Inferior parietal cortex (tissue), 1 donor: ENCODE data around the gene ATP5MC2.
"Not testable (repeated sequence)": the region's sequence is repeated elsewhere in the genome, so short reads cannot be mapped to it uniquely, and the experiment has no call there.

Experiments used
- DNase-seq: peaks from one replicate; pipeline ENCODE4 v3.0.0-alpha.2; 2016; ENCODE audit errors: extremely low spot score

ATP5MC2 gene

GRCh38 chr12:53694756-53695151 is 18.9 kb upstream of the ATP5MC2 start:
- DNase-seq: no peak

- no peak for DNase-seq
Observed at GRCh38 chr12:53688134-53688533, 12.3 kb upstream of the ATP5MC2 start.

- DNase-seq: no peak
Observed at GRCh38 chr12:53686436-53686835, 10.6 kb upstream of the ATP5MC2 start.

GRCh38 chr12:53684654-53685220 is 8.9 kb upstream of the ATP5MC2 start:
- no peak for DNase-seq

DNA sequence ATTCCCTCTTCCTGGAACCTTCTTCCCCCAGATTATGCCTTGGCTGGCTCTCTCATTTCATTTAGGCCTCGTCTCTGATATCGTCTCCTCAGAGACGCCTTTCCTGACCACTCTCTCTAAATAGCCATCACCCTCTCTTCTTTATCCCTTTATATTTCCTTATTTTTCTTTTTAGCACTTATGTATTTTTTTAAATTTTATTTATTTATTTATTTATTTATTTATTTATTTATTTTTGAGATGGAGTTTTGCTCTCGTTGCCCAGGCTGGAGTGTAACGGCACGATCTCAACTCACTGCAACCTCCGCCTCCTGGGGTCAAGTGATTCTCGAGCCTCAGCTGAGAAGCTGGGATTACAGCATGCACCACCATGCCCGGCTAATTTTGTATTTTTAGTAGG is 8.1 kb upstream of the ATP5MC2 start:
- DNase-seq: no peak

- DNase-seq: no peak
Observed at GRCh38 chr12:53683494-53683893, 7.6 kb upstream of the ATP5MC2 start.

DNA sequence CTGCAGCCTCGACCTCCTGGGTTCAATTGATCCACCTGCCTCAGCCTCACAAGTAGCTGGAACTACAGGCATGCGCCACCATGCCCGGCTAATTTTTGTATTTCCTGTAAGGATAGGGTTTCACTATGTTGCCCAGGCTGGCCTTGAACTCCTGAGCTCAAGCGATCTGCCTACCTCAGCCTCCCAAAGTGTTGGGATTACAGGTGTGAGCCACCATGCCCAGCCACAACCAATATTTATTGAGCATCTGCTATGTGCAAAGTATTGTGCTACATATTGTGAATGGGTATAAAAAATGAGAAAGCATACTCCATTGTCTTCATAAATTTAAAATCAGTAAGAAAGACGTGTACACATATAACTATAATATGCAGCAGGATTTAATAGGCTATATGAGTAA is 4.2 kb upstream of the ATP5MC2 start:
- DNase-seq: not testable (repeated sequence)

GRCh38 chr12:53677800-53678148 is 1.9 kb upstream of the ATP5MC2 start:
- DNase-seq: no peak

DNA sequence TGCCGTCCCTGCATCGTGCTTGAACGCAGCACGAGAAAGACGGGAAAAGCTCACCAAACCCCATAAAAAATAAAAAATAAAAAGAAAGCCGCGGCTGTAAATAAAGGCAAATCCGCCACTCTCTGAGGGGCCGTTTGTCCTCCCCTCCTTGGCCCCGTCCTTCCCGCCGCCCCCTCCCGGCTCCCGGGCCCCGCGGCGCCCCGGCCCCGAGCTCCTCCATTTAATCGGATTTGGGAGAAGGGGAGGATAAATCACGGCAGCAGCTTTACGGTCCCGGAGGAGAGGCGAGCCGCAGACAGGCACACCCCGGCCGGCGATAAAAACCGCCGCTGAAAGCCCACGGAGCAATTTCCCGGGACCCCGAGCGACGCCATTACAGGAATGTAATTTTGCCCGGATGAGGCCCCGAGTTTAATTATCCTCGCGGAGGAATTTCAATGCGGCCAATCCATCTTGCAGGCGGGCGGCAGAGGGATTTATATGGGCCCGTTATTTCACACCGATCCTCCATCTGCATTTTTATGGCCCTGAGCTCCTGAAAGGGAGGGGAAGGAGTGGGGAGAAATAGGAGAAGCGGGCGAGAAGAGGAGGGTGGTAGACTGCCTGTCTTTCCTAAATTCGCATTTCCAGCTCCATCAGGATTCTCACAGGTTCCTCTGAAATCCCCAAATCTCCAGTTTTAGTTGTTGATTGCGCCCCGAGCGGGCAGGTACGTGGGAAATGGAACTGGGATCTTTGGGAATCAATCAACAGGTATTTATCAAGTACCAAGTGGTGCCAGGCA is 1.3 kb upstream of the ATP5MC2 start:
- DNase-seq: peak; percentile 65

DNA sequence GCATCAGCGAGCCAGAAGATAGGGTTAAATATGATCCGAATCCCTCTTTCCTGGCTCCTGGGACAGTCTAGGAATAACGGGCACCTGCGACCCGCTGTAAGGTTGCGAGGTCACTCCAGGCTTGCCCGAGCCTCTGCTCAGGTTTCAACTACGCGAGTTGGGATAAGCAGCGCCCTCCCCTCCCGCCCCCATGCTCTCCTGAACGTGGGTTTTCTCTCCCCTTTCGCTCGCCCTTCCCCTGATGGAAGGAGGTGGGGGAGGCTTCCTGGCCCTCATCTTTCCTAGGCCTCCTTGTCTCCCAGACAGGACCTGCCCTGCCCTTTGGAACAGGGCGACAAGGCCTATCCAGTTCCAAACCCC is 753 bp upstream of the ATP5MC2 start:
- peak; percentile 59 for DNase-seq

DNA sequence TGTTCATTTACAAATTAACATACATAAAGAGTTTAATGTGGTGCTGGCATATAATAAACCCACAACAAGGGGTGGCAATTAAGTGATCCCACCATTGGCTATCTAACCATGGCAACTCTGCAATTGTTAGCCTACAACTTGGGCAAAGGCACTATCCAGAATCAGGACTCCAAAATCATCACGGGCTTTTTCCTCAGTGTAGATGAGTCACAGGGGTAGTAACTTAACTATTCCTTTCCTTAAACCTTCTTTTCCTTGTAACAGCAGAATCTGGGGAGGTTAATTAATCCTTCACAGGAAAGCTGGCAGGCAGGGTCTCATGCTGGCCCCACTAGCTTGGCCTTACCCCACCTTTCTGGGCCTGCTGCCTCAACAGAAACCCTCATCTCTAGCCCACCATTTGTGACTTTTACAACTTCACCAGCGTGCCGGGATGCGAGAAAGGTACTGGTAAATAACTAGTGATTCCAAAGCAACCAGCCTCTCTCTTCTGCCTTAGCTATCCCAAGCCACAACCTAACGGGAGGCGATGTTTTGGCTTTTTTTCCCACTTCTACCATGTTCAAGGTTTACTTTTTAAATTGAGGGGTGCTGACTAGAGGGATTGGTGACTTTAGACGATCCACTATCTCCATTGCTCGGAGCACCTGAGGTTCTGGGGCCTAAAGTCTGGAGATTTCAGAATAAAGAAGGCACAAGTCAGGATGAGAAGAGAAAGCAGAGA is 744 bp downstream of the ATP5MC2 start:
- DNase-seq: no peak

DNA sequence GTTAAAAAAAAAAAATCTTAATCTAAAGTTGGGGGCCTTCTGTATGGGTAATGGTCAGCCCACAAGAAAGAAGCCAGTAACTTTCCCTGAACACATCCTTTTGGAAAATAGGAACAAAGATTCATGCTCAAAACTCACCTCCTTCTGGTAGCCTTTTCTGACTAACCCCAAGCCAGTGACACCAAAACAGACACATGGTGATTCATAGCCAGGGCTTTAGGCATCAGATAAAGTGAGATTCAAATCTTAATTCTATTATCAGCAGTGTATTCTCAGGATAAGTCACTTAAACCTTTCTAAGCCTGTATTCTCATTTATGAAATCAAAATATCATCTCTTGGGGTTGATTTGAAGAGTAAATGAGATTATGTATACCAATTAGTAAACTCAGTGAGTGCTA is 4.9 kb downstream of the ATP5MC2 start:
- no peak for DNase-seq

DNA sequence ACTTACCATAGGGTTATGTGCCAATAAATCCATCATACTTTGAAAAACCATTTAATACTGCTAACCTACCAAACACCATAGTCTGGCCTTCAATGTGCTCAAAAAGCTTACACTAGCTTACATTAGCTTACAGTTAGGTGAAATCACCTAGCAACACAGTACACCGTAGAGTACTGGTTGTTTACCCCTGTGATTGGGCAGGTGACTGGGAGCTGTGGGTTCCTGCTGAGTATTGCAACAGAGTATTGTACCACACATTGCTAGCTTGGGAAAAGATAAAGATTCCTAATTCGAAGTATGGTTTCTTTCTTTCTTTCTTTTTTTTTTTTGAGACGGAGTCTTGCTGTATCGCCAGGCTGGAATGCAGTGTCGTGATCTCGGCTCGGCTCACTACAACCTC is 5.6 kb downstream of the ATP5MC2 start:
- DNase-seq: no peak

GRCh38 chr12:53667080-53667479 is 8.8 kb downstream of the ATP5MC2 start:
- no peak for DNase-seq

- no peak for DNase-seq
Observed at GRCh38 chr12:53664936-53665335, 10.9 kb downstream of the ATP5MC2 start.

DNA sequence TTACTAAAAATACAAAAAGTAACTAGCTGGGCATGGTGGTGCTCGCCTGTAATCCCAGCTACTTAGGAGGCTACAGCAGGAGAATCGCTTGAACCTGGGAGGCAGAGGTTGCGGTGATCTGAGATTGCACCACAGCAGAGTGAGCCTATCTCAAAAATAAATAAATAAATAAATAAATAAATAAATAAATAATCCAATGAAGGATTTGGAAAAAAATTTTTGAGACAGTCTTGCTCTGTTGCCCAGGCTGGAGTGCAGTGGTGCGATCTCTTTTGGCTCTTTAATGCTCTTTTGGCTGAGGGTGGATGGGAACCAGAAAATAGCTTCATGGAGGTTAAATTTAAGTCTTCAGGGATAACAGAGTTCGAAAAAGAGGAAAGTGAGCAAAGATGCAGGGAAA is 11.7 kb downstream of the ATP5MC2 start:
- no peak for DNase-seq

GRCh38 chr12:53660041-53660440 is 15.8 kb downstream of the ATP5MC2 start:
- DNase-seq: no peak

GRCh38 chr12:53659571-53659981 is 16.3 kb downstream of the ATP5MC2 start:
- DNase-seq: no peak

- peak; percentile 92 for DNase-seq
Observed at GRCh38 chr12:53659011-53659551, 16.8 kb downstream of the ATP5MC2 start.

GRCh38 chr12:53657041-53657440 is 18.8 kb downstream of the ATP5MC2 start:
- DNase-seq: no peak

GRCh38 chr12:53653595-53653994 is 22.3 kb downstream of the ATP5MC2 start:
- no peak for DNase-seq

DNA sequence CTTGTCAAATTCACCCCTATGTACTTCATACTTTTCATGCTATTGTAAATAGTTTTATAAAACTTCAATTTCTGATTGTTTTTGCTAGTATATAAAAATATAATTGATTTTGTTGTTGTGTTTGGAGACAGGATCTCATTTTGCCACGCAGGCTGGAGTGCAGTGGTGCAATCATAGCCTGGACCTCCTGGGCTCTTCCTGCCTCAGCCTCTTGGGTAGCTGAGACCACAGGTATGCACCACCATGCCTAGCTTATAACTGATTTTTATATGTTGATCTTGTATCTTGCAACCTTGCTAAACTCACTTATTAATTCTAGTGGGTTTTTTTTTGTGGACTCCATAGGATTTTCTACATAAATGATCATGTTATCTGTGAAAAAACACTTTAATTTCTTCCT is 23.5 kb downstream of the ATP5MC2 start:
- DNase-seq: no peak

DNA sequence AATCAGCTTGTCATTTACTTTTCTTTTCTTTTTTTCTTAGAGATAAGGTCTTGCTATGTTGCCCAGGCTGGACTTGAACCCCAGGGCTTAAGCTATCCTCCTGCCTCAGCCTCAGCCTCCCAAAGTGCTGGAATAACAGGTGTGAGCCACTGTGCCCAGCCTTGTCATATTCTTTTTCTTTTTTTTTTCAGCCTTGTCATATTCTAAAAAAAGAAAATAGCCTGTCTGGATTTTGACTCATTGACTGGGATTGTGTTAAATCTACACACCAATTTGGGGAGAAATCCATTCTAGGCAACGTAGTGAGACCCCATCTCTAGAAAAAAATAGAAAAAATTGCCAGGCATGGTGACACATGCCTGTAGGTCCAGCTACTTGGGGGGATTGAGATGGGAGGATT is 24.1 kb downstream of the ATP5MC2 start:
- no peak for DNase-seq
